Thyroid gland (tissue), 4 donors: Measurements from ENCODE around the gene SLC11A2. TPM values are rescaled to one million over a fixed set of nuclear protein-coding genes. Genes with fewer than 3 reads are reported as not detected.
A peak's percentile ranks its signal among the peaks of the same experiment; 100 is the strongest.

Source experiments
- DNase-seq, 2 donors: peaks; one replicate each; pipeline ENCODE4 v3.0.0-alpha.2; 2019
- H3K27ac ChIP-seq, 3 donors: fragments of 200-600 bp; sonication (generic); 1 replicate in 2 of 3; 2 replicates in 1 of 3; pipeline ENCODE4 v1.5.1; 2016 to 2019; ENCODE audit warnings: mild to moderate bottlenecking in 1 of 3, moderate library complexity in 1 of 3
- H3K27me3 ChIP-seq: fragments of 200-600 bp; sonication (generic); one replicate; pipeline ENCODE4 v1.5.1; 2019
- H3K36me3 ChIP-seq, 2 donors: fragments of 200-600 bp; sonication (generic); one replicate each; pipeline ENCODE4 v1.5.1; 2016 to 2019
- H3K4me1 ChIP-seq, 2 donors: fragments of 200-600 bp; sonication (generic); one replicate each; pipeline ENCODE4 v1.5.1; 2017 to 2019
- H3K4me3 ChIP-seq, 3 donors: fragments of 200-600 bp; sonication (generic); replicated peaks in 1 of 3; 1 replicate in 2 of 3; 2 replicates in 1 of 3; pipeline ENCODE4 v1.5.1; 2016; ENCODE audit warnings: mild to moderate bottlenecking in 1 of 3
- H3K9me3 ChIP-seq: fragments of 200-600 bp; sonication (generic); one replicate; pipeline ENCODE4 v1.5.1; 2017
- CTCF ChIP-seq, 6 experiments: fragments of 200-600 bp in 3 of 6; fragments of 450-650 bp in 3 of 6; sonication (generic) in 3 of 6; IDR thresholded peaks; one replicate each; pipeline ENCODE4 v1.5.1; 2016 to 2019; ENCODE audit warnings: antibody characterized with exemption in 6 of 6, mild to moderate bottlenecking in 2 of 6, inconsistent platforms in 1 of 6, moderate library complexity in 1 of 6
- POLR2A ChIP-seq, 2 donors: fragments of 450-650 bp; IDR thresholded peaks; one replicate each; pipeline ENCODE4 v1.6.1; 2017; ENCODE audit warnings: antibody characterized with exemption in 2 of 2, mild to moderate bottlenecking in 2 of 2, moderate library complexity in 1 of 2
- WGBS, 2 donors: methylation state at CpG; one replicate each; pipeline ENCODE4 v1.1.5; 2017; 5-methylcytosine and 5-hydroxymethylcytosine counted together
- intact Hi-C: fragments of 100-400 bp; cut with DNase I; formaldehyde crosslinking; loops from one replicate; pipeline ENCODE4 v1.15.1; 2023
- total RNA-seq, 4 donors: library from RNA; depleted of rRNA; stranded (reverse); fragments of >200 nt; gene quantifications; one replicate each; pipeline ENCODE4 v1.2.3, GENCODE V29; 2016

SLC11A2 gene
- total RNA-seq, 4 donors from 2014 or later = 100 to 163 (median 140) TPM

GRCh38 chr12:50990791-50991190 is 35.4 kb downstream of the SLC11A2 start:
- H3K9me3 ChIP-seq = no peaks in the 10 kb centered on the region

GRCh38 chr12:50990147-50990727 is 35.9 kb downstream of the SLC11A2 start:
- peaks cover 14 to 32% of the 10 kb centered on the region in 2 donors for H3K4me1 ChIP-seq
- peaks cover 35 to 39% of the 10 kb centered on the region in 2 donors for H3K36me3 ChIP-seq
- TF ChIP-seq CTCF (IDR thresholded peaks at IDR 0.05) = no peak
- no peak for TF ChIP-seq POLR2A (IDR thresholded peaks at IDR 0.05)
- WGBS, 2 donors = 91 to 98% methylated on average over 4 of the region's 4 CpGs
- no peak for DNase-seq
- H3K4me3 ChIP-seq = no peak overlapping the region
- no peaks in the 10 kb centered on the region for H3K27me3 ChIP-seq
- peak overlapping the region in 1 of 3 donors; percentile 23 for H3K27ac ChIP-seq
- intact Hi-C loops = no loop called here
- no peaks in the 10 kb centered on the region for H3K9me3 ChIP-seq

More at GRCh38 chr12:50990791-50991190, 35.4 kb downstream of the SLC11A2 start:
- Histone ChIP-seq H3K27me3 (no peaks in the 10 kb centered on the region), H3K4me1 (peaks cover 17 to 31% of the 10 kb centered on the region in 2 donors), H3K36me3 (peaks cover 35 to 40% of the 10 kb centered on the region in 2 donors), H3K27ac (peak overlapping the region in 1 of 3 donors; percentile 23), H3K4me3 (no peak overlapping the region)
- intact Hi-C loops = no loop called here
- no peak for DNase-seq
- TF ChIP-seq CTCF (IDR thresholded peaks at IDR 0.05) (no peak), POLR2A (IDR thresholded peaks at IDR 0.05) (no peak)
- 93 to 94% methylated on average over 3 of the region's 3 CpGs for WGBS, 2 donors

GRCh38 chr12:50988871-50989270 is 37.3 kb downstream of the SLC11A2 start:
- Histone ChIP-seq H3K27ac (peak overlapping the region in 2 of 3 donors; percentile 37), H3K4me1 (peaks cover 23 to 43% of the 10 kb centered on the region in 2 donors), H3K4me3 (no peak overlapping the region), H3K9me3 (no peaks in the 10 kb centered on the region), H3K36me3 (peaks cover 28 to 29% of the 10 kb centered on the region in 2 donors), H3K27me3 (no peaks in the 10 kb centered on the region)
- TF ChIP-seq POLR2A (IDR thresholded peaks at IDR 0.05) (no peak), CTCF (IDR thresholded peaks at IDR 0.05) (no peak)
- WGBS, 2 donors = 83 to 84% methylated on average over 5 of the region's 5 CpGs
- no peak for DNase-seq
- intact Hi-C loops = loop anchor here (5.0 kb wide), 1 partner anchor 162 kb away; no protein-coding TSS in a partner anchor

- no peak for DNase-seq
- Histone ChIP-seq H3K9me3 (no peaks in the 10 kb centered on the region), H3K27ac (peak overlapping the region in 1 of 3 donors; percentile 37), H3K27me3 (no peaks in the 10 kb centered on the region), H3K36me3 (peaks cover 28 to 29% of the 10 kb centered on the region in 2 donors), H3K4me3 (no peak overlapping the region), H3K4me1 (peaks cover 19 to 38% of the 10 kb centered on the region in 2 donors)
- TF ChIP-seq POLR2A (IDR thresholded peaks at IDR 0.05) = no peak
- TF ChIP-seq CTCF (IDR thresholded peaks at IDR 0.05) = no peak
- WGBS, 2 donors = 85 to 91% methylated on average over 5 of the region's 5 CpGs
- intact Hi-C loops = loop anchor here (5.0 kb wide), 1 partner anchor 161 kb away; no protein-coding TSS in a partner anchor
These were observed 38.1 kb downstream of the SLC11A2 start for GRCh38 chr12:50988051-50988450.
